Astrocyte of the cerebellum (primary cell): ENCODE results near the gene ALPG.
"Not testable (repeated sequence)": the region's sequence is repeated elsewhere in the genome, so short reads cannot be mapped to it uniquely, and the experiment has no call there.

Experiments
- DNase-seq: peaks from one replicate; pipeline ENCODE4 v3.0.0-alpha.2; 2011; ENCODE audit warnings: low read depth
- H3K4me3 ChIP-seq: 2 replicates; pipeline ENCODE4 v1.5.1; 2011; ENCODE audit warnings: mild to moderate bottlenecking, low read depth, low read length, moderate library complexity
- in situ Hi-C: cut with HindIII; loops from 2 replicates; pipeline ENCODE4 v1.10.0; 2017; ENCODE audit warnings: low sequenced_read_pairs
- TF ChIP-seq, protein P1 (sequence below): IDR thresholded peaks from 2 replicates; pipeline ENCODE4 v1.5.1; 2012; ENCODE audit warnings: low read length, low read depth, moderate library complexity, mild to moderate bottlenecking; ENCODE audit errors: missing control alignments

The ALPG gene

DNA sequence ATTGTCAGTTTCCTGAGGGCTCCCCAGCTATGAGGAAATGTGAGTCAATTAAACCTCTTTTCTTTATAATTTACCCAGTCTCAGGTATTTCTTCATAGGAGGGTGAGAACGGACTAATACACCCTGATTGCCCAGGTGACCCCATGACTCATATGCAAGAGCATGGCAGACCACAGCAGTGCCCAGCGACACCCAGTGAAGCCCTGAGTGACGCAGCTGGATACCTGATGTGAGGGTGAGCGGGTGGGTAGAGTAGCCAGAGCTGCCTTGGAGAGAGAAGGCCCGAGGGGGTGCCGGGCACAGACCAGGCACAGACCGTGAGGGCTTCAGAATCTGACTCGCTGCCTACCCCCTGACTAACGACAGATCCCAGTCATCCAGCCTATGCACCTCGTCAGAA lies 15.4 kb downstream of the ALPG start:
- no peak overlapping the region for H3K4me3 ChIP-seq
- DNase-seq = no peak
- in situ Hi-C loops = no loop called here
- TF ChIP-seq, protein P1, sequence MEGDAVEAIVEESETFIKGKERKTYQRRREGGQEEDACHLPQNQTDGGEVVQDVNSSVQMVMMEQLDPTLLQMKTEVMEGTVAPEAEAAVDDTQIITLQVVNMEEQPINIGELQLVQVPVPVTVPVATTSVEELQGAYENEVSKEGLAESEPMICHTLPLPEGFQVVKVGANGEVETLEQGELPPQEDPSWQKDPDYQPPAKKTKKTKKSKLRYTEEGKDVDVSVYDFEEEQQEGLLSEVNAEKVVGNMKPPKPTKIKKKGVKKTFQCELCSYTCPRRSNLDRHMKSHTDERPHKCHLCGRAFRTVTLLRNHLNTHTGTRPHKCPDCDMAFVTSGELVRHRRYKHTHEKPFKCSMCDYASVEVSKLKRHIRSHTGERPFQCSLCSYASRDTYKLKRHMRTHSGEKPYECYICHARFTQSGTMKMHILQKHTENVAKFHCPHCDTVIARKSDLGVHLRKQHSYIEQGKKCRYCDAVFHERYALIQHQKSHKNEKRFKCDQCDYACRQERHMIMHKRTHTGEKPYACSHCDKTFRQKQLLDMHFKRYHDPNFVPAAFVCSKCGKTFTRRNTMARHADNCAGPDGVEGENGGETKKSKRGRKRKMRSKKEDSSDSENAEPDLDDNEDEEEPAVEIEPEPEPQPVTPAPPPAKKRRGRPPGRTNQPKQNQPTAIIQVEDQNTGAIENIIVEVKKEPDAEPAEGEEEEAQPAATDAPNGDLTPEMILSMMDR = no peak

DNA sequence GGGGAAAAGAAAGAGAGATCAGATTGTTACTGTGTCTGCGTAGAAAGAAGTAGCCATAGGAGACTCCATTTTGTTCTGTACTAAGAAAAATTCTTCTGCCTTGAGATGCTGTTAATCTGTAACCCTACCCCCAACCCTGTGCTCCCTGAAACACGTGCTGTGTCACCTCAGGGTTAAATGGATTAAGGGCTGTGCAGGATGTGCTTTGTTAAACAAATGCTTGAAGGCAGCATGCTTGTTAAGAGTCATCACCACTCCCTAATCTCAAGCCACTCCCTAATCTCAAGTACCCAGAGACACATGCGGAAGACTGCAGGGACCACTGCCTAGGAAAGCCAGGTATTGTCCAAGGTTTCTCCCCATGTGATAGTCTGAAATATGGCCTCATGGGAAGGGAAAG lies 16.4 kb downstream of the ALPG start:
- DNase-seq, H3K4me3 ChIP-seq, in situ Hi-C loops: not testable (repeated sequence)

DNA sequence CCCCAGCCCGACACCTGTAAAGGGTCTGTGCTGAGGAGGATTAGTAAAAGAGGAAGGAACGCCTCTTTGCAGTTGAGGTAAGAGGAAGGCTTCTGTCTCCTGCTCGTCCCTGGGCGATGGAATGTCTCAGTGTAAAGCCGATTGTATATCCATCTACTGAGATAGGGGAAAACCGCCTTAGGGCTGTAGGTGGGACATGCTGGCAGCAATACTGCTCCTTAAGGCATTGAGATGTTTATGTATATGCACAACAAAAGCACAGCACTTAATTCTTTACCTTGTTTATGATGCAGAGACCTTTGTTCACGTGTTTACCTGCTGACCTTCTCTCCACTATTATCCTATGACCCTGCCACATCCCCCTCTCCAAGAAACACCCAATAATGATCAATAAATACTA lies 16.8 kb downstream of the ALPG start:
- in situ Hi-C loops, H3K4me3 ChIP-seq, DNase-seq: not testable (repeated sequence)

DNA sequence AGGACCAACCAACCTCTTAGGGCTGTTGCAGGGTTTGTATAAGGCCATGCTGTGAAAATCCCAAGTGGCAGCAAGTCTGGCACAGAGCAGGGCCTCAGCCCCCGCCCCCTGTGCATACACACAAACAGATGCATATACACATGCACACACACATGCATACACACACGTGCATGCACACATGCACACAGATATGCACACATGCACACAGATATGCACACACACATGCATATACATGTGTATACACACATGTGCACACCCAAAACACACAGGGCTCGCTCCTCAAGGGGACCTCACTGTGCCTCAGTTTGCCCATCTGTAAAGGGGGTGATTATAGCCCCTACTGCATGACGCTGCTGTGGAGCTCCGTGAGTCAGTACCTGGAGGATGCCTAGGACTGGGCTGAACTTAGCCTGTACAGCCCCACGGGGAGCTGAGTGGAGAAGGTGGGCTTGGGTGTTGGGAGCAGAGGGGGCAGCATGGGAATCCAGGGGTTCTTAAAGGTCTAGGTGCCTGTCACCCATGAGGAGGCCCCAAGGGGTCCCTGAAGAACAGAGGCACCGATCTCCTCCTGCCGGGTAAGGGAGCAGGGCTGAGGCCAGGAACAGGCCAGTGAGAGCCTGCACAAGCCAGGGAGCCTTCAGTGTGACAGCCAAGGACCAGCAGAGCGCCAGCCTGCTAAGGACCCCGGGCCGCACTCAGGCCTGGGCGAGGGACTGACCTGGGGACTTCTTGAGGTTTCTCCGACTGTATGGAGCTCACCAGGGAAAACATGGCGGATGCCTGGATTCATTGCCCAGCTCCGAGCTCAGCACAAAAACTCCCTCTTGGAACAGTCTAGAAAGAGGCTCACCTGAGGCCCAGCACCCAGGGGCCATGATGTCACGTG lies 25.3 kb downstream of the ALPG start:
- TF ChIP-seq, protein P1 = no peak
- DNase-seq = no peak
- in situ Hi-C loops = loop anchor here (10.0 kb wide), 1 partner anchor 517 kb away; no protein-coding TSS in a partner anchor
- H3K4me3 ChIP-seq = no peak overlapping the region

DNA sequence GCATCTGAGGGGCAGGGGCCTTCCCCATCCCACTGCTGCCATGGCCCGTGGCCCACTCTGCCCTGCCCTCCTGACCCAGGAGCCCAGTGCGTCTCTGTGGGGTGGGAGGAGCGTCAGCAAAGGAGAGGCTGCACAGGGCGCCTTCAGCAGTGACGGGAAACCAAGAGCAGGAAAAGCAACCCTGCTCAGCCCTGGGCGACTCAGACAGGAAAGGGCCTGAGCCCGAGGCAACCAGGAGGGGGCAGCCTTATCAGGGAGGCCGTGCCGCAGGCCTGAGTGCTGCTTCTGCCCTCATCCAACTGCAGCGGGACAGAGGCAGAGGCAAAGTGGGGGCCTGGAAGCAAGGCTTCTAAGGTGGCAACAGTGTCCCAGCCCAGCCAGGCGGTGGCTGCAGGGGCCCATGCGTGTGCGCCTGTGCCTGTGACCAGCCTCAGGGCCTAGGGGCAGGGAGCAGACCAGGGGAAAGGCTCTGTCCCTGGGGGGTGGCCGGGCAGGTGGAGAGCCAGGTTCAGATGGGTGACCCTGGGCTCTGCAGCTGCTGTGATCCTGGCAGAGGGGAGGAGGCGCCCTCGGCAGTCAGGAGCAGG lies 26.0 kb downstream of the ALPG start:
- DNase-seq = no peak
- TF ChIP-seq, protein P1 = no peak
- in situ Hi-C loops = loop anchor here (10.0 kb wide), 1 partner anchor 518 kb away; no protein-coding TSS in a partner anchor
- no peak overlapping the region for H3K4me3 ChIP-seq

DNA sequence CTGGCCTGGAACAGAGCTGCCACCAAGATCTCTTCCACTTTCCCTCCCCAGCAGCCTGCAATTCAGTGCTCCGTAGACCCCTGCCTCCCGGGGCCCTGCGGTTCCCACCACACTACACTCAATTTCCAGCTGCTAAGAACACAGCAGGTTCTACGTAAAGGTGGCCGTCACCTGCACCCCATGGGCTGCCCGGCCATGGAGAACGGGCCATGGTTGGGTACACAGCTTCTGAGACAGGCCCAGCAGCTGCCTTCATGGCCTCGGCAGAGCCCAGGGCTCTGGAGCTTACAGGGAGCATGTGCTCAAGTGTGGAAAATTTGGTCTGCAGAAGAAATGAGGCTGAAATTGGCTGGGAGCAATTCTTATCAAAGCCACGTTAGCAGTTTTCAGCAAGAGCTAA lies 27.0 kb downstream of the ALPG start:
- in situ Hi-C loops = loop anchor here (10.0 kb wide), 1 partner anchor 519 kb away; no protein-coding TSS in a partner anchor
- not testable (repeated sequence) for H3K4me3 ChIP-seq, DNase-seq

DNA sequence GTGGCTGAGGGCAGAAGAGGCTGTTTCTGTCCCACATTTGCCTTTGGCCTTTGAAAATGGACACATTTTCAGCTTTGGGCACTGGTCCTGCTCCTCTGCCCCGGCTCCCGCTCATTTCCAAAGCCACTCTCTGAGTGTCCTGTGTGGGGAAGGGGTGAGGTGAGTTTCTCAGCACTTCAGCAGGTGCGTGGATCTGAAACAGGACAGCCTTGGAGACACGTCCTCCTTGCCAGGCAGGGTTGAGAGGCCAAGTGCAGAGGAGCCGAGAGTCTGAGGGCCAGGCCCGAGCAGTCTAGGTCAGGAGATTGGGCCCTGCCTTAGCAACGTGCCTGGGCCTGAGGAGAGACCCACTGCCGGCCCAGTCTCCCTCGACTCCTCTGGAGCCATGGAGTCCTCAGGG lies 27.4 kb downstream of the ALPG start:
- DNase-seq = no peak
- in situ Hi-C loops = loop anchor here (10.0 kb wide), 1 partner anchor 519 kb away; no protein-coding TSS in a partner anchor
- TF ChIP-seq, protein P1 = no peak
- no peak overlapping the region for H3K4me3 ChIP-seq
